GM13977 (cell line): ENCODE data around the gene JPT1.
"Not testable (repeated sequence)": the region's sequence is repeated elsewhere in the genome, so short reads cannot be mapped to it uniquely, and the experiment has no call there.

ENCODE experiments used
- DNase-seq: peaks from one replicate; pipeline ENCODE4 v3.0.0; 2012; ENCODE audit warnings: low spot score
- in situ Hi-C: fragments of 300-500 bp; cut with MboI; formaldehyde crosslinking; loops from one replicate; pipeline ENCODE4 v1.12.0; 2022; ENCODE audit warnings: low sequenced_read_pairs, low pct_unique_long_range_greater_than_20kb, mixed read lengths, inconsistent platforms; ENCODE audit not compliant: unreplicated experiment
- TF ChIP-seq, protein P1 (sequence below): IDR thresholded peaks from 2 replicates; pipeline ENCODE4 v1.5.1; 2012; ENCODE audit warnings: mild to moderate bottlenecking, control low read depth; ENCODE audit not compliant: insufficient read depth; ENCODE audit errors: extremely low read depth, missing control alignments

The JPT1 gene

DNA sequence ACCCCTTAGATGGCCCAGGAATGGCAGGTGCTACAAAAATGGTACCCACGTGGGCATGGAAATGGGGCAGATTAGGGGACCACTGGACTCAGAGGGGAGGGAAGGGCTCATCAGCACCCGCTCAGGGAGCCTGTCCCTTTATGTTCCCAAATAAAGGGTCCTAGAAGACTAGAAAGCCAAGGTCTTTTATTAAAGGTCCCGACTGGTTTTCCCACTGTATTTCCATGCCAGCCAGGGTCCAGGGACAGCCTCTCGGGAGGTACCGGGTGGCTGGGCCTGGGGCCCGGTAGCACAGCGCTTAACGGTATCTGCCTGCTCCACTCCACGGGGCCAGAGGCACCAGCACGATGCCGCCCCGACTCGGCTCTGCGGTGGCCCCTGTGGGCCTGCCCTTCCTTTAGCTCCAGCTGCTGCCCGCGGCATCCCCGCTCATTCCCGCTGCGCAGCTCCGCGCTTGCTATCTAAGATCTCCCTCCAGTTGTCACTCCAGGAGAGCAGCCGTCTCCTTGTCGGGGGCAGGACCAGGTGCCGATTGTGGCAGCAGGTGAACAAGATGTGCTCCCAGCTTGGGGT, 24.2 kb downstream of the JPT1 start:
- no peak for DNase-seq
- TF ChIP-seq, protein P1, sequence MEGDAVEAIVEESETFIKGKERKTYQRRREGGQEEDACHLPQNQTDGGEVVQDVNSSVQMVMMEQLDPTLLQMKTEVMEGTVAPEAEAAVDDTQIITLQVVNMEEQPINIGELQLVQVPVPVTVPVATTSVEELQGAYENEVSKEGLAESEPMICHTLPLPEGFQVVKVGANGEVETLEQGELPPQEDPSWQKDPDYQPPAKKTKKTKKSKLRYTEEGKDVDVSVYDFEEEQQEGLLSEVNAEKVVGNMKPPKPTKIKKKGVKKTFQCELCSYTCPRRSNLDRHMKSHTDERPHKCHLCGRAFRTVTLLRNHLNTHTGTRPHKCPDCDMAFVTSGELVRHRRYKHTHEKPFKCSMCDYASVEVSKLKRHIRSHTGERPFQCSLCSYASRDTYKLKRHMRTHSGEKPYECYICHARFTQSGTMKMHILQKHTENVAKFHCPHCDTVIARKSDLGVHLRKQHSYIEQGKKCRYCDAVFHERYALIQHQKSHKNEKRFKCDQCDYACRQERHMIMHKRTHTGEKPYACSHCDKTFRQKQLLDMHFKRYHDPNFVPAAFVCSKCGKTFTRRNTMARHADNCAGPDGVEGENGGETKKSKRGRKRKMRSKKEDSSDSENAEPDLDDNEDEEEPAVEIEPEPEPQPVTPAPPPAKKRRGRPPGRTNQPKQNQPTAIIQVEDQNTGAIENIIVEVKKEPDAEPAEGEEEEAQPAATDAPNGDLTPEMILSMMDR: no peak
- in situ Hi-C loops: no loop called here

GRCh38 chr17:75129576-75129975, 24.7 kb downstream of the JPT1 start:
- in situ Hi-C loops: no loop called here
- DNase-seq: no peak
- TF ChIP-seq, protein P1: no peak

GRCh38 chr17:75128694-75129505, 25.4 kb downstream of the JPT1 start:
- TF ChIP-seq, protein P1: no peak
- no peak for DNase-seq
- in situ Hi-C loops: no loop called here

GRCh38 chr17:75127936-75128335, 26.4 kb downstream of the JPT1 start:
- DNase-seq, in situ Hi-C loops: not testable (repeated sequence)

- DNase-seq: no peak
- TF ChIP-seq, protein P1: no peak
- in situ Hi-C loops: no loop called here
These were observed 27.4 kb downstream of the JPT1 start for GRCh38 chr17:75126954-75127353.

- TF ChIP-seq, protein P1: no peak
- DNase-seq: no peak
- in situ Hi-C loops: no loop called here
These were observed 28.3 kb downstream of the JPT1 start for GRCh38 chr17:75125984-75126383.

DNA sequence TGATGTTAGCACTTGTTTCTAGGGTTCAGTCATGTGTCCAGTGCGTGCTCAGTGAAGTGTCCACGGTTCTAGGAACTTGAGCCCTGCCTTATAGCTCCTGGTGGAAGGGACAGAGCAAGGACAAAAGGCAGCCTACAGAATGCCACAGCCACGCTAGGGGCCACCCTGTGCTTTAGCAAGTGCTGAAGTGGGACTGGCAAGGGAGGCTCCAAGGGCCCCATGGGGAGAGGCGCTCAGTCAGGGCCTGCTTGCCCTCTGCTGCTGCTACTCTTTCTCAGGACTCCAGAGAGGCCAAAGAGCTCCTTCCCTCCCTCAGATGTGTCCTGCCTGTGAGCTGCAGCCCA, 29.5 kb downstream of the JPT1 start:
- TF ChIP-seq, protein P1: no peak
- no peak for DNase-seq
- in situ Hi-C loops: no loop called here
